HL-60 (cell line): ENCODE measurements around the gene AGAP5.
A peak's percentile ranks its signal among the peaks of the same experiment; 100 is the strongest.

ENCODE experiments used
- DNase-seq, 2 experiments: peaks; one replicate each; pipeline ENCODE4 v3.0.0-alpha.2; 2010 to 2020; ENCODE audit warnings: low read depth in 1 of 2, low spot score in 1 of 2
- H3K27ac ChIP-seq: fragments of 250-450 bp; sonication (Bioruptor Pico); replicated peaks from 2 replicates; pipeline ENCODE4 v1.5.1; 2020; ENCODE audit warnings: mild to moderate bottlenecking, moderate library complexity
- H3K27me3 ChIP-seq: fragments of 250-450 bp; sonication (Bioruptor Pico); 2 replicates; pipeline ENCODE4 v1.5.1; 2021; ENCODE audit warnings: mild to moderate bottlenecking, moderate library complexity; ENCODE audit not compliant: insufficient read depth, poor library complexity, severe bottlenecking
- H3K4me3 ChIP-seq: replicated peaks from 2 replicates; pipeline ENCODE4 v1.5.1; 2011; ENCODE audit warnings: mild to moderate bottlenecking, control low read depth, low read length; ENCODE audit not compliant: insufficient read depth
- GABPA ChIP-seq: IDR thresholded peaks from 2 replicates; pipeline ENCODE4 v1.6.1; 2012; ENCODE audit warnings: low read depth
- POLR2AphosphoS5 ChIP-seq: IDR thresholded peaks from 2 replicates; pipeline ENCODE4 v1.6.1; 2012; ENCODE audit warnings: low read depth
- SPI1 ChIP-seq: IDR thresholded peaks from 2 replicates; pipeline ENCODE4 v1.6.1; 2012; ENCODE audit warnings: low read depth, mild to moderate bottlenecking, borderline replicate concordance
- TF ChIP-seq, protein P1 (sequence below): IDR thresholded peaks from one replicate; pipeline ENCODE4 v1.5.1; 2011; ENCODE audit warnings: low read length, control low read depth, inconsistent platforms; ENCODE audit not compliant: insufficient read depth
- TF ChIP-seq, protein P2 (sequence below): IDR thresholded peaks from 2 replicates; pipeline ENCODE4 v1.6.1; 2012; ENCODE audit warnings: low read depth; ENCODE audit not compliant: insufficient replicate concordance

Gene AGAP5

DNA sequence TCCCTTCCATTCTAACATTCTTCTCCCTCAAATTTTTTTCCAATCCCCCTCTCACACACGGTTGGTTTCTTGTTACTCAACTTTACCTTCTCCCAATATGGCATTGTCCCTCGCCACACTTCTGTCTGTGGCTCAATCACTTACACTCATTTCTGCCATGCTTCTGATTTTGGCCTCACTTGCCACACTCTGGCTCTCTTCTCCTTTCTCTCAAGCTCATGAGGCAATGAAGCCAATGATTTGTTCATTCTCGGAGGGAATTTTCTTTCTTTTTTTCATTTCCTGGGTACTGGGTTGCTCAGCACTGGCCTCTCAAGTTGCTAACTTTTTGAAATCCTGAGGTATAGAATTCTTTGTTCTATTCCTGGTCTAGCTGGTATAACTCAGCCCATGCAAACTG lies 52.7 kb downstream of the AGAP5 start:
- no peak overlapping the region for H3K4me3 ChIP-seq
- TF ChIP-seq SPI1: no peak
- TF ChIP-seq, protein P1, sequence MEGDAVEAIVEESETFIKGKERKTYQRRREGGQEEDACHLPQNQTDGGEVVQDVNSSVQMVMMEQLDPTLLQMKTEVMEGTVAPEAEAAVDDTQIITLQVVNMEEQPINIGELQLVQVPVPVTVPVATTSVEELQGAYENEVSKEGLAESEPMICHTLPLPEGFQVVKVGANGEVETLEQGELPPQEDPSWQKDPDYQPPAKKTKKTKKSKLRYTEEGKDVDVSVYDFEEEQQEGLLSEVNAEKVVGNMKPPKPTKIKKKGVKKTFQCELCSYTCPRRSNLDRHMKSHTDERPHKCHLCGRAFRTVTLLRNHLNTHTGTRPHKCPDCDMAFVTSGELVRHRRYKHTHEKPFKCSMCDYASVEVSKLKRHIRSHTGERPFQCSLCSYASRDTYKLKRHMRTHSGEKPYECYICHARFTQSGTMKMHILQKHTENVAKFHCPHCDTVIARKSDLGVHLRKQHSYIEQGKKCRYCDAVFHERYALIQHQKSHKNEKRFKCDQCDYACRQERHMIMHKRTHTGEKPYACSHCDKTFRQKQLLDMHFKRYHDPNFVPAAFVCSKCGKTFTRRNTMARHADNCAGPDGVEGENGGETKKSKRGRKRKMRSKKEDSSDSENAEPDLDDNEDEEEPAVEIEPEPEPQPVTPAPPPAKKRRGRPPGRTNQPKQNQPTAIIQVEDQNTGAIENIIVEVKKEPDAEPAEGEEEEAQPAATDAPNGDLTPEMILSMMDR: no peak
- no peak for TF ChIP-seq POLR2AphosphoS5
- TF ChIP-seq GABPA: no peak
- TF ChIP-seq, protein P2, sequence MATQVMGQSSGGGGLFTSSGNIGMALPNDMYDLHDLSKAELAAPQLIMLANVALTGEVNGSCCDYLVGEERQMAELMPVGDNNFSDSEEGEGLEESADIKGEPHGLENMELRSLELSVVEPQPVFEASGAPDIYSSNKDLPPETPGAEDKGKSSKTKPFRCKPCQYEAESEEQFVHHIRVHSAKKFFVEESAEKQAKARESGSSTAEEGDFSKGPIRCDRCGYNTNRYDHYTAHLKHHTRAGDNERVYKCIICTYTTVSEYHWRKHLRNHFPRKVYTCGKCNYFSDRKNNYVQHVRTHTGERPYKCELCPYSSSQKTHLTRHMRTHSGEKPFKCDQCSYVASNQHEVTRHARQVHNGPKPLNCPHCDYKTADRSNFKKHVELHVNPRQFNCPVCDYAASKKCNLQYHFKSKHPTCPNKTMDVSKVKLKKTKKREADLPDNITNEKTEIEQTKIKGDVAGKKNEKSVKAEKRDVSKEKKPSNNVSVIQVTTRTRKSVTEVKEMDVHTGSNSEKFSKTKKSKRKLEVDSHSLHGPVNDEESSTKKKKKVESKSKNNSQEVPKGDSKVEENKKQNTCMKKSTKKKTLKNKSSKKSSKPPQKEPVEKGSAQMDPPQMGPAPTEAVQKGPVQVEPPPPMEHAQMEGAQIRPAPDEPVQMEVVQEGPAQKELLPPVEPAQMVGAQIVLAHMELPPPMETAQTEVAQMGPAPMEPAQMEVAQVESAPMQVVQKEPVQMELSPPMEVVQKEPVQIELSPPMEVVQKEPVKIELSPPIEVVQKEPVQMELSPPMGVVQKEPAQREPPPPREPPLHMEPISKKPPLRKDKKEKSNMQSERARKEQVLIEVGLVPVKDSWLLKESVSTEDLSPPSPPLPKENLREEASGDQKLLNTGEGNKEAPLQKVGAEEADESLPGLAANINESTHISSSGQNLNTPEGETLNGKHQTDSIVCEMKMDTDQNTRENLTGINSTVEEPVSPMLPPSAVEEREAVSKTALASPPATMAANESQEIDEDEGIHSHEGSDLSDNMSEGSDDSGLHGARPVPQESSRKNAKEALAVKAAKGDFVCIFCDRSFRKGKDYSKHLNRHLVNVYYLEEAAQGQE: no peak
- no peak overlapping the region for H3K27ac ChIP-seq
- H3K27me3 ChIP-seq: no peaks in the 10 kb centered on the region
- peak in 1 of 2 experiments; percentile 31 for DNase-seq

DNA sequence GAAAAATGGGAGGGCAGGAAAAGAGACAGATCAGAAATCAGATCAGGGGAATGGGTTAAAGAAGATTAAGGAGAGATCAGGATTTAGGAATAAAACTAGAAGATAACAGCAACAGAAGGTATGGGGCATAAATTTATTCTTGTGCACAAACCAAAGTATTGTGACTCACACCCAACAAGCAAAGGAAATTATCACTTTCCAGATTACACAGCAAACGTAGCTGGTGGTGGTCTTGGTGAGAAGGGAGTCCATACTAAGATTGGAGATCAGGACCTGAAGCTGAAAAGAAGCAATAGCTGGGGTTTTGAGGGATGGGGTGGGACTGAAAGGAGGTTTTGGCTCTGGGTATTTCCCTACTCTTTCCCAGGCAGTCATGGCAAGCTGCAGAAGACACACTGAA lies 53.1 kb downstream of the AGAP5 start:
- H3K27me3 ChIP-seq: no peaks in the 10 kb centered on the region
- no peak overlapping the region for H3K4me3 ChIP-seq
- H3K27ac ChIP-seq: no peak overlapping the region
- TF ChIP-seq GABPA: no peak
- no peak for TF ChIP-seq POLR2AphosphoS5
- no peak for DNase-seq

DNA sequence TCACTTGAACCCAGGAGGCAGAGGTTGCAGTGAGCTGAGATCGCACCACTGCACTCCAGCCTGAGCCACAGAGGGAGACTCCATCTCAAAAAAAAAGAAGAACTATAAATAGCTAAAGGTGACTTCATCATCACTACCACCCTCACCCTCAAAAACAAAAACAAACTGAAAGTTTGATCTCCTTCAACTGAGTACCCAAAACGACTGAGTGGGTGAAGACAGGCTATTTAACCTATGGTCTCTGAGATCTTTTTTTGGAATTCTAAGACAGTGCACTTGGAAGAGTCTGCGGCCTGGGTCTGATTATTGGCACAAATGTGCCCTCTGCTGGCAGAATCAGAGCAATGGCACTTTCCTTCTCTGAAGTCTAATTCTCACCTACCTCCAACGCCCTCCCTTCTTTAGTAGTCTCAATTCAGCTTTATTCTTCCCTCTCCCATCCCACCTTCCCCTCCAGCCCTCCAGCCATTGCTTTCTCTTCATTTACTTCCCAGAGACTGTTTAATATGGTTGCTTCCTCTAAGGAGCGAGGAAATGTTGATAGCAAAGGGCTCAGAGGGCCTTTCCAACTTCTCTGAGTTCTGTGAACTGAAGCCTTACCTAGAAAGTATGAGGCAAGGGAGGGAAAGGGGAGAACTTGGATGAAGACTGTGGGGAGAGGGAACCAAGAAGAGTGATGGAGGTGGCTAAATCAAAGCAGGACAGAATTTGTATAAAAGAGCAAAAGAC lies 53.7 kb downstream of the AGAP5 start:
- H3K27me3 ChIP-seq: no peaks in the 10 kb centered on the region
- no peak overlapping the region for H3K27ac ChIP-seq
- DNase-seq: peak in 1 of 2 experiments; percentile 52
- no peak overlapping the region for H3K4me3 ChIP-seq
- TF ChIP-seq POLR2AphosphoS5: no peak
- TF ChIP-seq, protein P1: peak; percentile 77

DNA sequence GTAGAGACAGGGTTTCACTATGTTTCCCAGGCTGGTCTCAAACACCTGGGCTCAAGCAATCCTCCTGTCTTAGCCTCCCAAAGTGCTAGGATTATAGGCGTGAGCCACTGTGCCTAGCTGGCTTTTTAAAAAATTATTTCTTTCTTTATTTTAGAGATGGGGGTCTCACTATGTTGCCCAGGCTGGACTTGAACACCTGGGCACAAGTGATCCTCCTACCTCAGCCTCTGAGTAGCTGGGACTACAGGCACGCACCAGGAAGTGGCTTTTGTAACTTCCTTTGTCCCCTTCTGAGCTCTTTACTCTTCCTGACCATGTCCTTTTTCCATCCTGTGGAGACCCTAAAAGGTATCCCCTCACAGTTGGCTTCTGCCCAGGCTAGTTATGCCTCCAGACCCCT lies 54.5 kb downstream of the AGAP5 start:
- TF ChIP-seq, protein P2: no peak
- TF ChIP-seq, protein P1: no peak
- no peak for TF ChIP-seq SPI1
- TF ChIP-seq GABPA: no peak
- no peak for TF ChIP-seq POLR2AphosphoS5

More for the DNA sequence above, 54.5 kb downstream of the AGAP5 start:
- no peak for DNase-seq
- Histone ChIP-seq H3K27ac (no peak overlapping the region), H3K4me3 (no peak overlapping the region), H3K27me3 (no peaks in the 10 kb centered on the region)
